DMS 273 (cell line): ENCODE data around the gene FBP1.
A peak's percentile ranks its signal among the peaks of the same experiment; 100 is the strongest.

Experiments used
- DNase-seq: peaks from one replicate; lab custom pipeline; 2025; ENCODE audit not compliant: unreplicated experiment; lab: John Stamatoyannopoulos, UW

FBP1 gene

DNA sequence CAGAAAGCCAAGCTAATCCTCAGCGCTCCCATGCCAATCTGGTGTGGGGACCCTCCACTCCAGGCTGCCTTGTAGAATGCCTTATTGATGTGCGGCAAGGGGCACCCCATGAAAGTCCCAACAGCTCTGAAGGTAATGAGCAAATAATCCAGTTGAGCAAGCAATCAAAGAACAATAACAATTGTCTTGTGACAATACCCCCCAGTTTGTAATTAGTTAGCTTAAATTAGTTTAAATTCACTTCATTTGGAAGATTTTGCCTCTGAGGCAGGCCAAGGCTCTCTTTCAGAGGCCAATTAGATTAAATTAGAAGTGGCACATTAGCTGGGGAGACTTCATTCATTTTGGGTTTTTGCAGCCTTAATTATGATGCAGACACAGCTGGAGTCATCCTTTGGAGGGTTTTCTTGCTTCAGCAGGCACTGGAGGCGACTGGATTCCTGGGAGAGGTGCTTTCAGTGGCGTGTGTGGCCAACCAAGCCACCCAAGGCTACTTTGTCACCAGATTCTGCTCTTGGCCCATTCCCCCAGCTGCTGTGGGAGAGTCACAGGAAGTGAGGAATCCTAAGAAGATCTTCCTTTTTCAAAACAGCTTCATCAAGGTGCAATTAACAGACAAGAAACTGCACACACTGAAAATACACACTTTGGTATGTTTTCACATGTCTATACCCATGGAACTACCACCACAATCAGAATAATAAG is 17.9 kb upstream of the FBP1 start:
- no peak for DNase-seq

DNA sequence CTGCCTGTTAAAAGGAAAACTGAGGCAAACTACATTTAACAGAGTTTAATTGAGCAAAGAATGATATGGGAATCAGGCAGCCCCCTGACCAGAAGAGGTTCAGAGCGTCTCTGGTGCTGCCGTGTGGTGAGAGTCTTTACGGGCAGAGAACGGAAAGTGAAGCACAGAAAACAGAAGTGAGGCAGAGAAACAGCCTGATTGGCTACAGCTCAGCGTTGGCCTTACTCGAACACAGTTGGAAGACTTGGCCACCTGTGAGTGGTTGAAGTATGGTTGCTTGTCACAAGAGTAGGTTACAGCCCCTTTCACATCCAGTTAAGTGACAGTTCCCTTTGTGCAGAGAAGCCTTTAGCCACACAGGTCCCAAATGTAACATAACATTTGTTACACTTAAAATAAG is 16.9 kb upstream of the FBP1 start:
- DNase-seq: no peak

DNA sequence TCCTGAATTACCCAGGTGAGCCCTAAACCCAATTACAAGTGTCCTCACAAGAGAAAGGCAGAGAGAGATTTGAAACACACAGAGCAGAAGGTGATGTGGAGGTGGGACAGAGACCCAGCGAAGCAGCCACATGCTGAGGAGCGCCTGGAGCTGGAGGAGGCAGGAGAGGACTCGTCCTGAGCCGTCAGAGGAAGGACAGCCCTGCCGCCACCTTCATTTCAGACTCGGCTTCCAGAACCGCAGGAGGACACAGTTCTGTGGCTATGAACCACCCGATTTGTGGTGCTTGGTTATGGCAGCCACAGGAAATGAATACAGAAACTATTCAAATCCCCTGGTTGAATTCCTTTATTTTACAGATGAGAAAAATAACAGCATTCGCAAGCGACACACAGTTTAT is 16.4 kb upstream of the FBP1 start:
- no peak for DNase-seq

DNA sequence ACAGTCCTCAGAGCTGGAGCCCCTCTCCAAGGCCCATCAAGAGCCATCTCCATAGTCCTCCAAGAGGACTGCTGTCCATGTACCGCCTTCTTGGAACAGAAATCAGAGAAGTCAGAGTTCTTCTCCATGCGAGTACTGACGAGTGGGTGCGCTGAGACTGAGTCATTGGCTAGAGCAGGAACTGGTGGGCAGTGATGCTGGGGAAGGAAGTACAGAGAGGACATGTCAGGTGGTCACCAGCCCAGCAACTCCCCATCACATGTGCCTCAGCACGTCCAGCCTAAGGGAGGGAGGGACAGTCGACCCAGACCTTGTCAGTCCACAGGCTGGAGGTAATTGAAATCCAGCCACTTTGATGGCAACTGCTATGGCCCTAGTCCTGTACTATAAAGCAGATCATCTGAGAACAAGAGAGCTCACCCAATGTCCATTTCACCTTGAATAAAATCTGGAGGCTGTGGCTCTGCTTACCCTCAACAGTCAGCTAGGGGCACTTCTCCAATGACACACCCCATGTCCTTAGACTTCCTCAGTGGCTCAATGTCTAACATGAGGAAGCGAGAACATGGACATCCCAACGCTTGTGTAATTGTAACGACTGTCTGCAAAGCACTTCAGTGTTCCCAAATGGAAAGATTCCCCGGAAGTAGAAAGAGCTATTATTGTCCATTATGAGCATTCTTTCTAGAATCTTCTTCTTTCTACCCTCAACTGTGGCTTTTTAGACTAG is 15.0 kb upstream of the FBP1 start:
- DNase-seq: no peak

DNA sequence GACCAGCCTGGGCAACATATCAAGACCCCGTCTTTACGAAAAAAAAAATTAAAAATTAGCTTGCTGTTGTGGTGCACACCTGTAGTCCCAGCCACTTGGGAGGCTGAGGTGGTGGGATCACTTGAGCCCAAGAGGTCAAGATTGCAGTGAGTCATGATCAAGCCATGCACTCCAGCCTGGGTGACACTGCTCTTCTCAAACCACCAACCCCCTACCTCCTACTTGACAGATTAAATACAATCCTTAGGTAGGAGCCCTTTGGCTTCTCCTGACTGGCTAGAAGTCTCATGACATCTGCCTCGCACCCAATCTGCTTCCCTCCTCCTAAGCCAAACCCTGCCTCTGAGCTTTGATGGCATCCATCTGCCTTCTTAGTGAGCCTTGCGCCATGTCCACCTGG is 11.6 kb upstream of the FBP1 start:
- DNase-seq: peak; percentile 9

DNA sequence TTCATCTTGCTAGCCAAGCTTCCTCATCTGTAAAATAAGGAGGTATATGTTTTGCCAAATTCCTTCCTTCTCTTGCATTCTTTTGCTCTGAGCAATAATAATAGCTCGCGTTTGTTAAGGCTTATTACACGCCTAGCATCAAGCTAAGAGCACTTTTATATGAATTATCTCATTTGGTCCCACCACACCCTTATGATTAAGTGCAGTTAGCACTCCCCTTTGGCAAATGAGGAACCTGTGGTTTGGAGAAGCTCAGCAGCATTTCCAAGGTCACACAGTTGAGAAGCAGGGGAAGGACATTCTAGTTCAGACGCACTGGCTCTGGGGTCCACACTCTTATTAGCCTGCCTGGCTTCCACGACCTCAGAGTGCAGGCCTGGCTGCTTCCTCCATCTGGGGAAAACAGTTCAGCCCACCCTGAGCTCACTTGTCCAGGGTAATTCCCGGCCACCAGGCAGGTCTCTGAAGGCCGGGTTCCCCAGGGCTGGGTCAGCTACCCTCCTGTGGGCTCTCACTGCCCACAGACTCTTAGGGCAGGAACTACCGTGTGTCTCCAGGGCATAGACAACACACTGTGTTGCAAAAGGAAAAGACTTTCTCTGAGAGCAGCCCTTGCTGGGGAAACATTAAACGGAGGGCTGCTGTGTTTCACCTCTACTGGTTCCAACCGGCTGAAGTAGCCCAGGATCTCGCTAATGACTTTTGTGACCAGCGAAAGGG is 9.9 kb upstream of the FBP1 start:
- no peak for DNase-seq

DNA sequence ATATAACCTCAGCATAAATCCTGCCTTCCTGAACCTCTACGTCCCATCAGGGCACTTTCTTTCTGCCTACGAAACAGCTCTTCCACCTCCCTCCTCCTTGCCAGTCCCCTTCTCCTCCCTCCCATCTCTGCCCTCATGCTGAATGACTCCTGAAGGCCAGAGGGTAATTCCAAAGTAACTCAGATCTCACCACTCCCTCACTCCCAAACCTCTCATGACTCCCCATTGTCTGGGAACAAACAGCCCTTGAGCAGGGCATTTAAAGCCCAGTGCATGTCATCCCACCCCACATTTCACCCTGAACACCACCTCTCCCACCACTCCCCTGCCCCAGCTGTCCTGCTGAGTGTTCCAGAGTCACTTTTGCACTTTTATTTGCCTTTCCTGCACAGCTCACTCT is 8.9 kb upstream of the FBP1 start:
- no peak for DNase-seq

DNA sequence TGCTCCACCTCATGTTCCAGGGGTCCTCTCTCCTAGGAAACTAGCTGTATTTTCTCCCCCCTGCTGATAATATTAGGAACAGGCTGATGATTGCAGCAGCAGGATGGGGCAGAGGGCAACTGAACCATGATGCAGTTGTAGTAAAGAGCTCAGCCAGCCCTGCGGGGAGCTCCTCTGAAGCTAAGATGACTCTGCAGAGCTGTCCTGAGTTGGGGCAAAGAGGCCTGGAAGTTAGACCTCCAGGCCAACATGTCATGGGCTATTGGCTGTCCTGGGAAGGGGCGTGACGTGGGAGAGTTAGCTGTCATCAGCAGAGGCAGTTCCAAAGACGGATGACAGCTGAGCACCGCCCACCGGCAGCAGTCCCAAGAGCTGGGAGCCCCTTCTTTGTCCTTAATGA is 6.6 kb upstream of the FBP1 start:
- DNase-seq: peak; percentile 21

DNA sequence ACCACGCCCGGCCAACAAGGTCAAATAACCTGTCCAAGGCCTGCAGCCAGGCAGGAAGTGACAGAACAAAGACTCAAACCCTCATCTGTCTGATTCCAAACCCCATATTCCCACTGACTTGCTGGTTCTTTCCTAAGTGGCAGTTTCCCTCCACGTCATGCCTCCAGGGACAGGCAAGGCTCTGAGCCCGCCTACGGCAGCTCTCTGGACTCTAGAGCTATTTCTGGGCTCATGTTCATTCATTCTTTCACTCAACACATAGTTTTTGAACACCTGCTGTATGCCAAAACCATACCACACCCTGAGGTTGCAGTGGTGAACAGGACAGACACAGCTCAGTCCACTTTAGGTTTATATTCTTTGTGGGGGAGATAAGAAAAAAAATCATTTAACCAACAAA is 5.2 kb upstream of the FBP1 start:
- no peak for DNase-seq

DNA sequence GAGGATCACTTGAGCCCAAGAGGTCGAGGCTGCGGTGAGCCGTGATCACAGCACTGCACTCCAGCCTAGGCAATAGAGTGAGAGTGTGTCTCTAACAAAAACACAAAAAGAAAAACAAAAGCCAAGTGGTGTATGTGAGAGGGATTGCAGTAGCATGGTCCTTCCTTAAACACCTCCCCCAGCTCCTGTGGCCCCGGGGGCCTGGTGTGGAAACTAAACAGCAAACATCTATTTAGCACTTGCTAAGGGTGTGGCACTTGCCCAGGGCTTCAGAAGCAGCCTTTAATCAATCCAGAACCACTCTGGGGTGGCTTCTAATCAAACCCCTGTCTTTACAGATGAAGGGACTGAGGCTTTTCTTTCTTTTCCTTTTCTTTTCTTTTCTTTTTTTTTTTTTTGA is 4.4 kb upstream of the FBP1 start:
- DNase-seq: no peak

DNA sequence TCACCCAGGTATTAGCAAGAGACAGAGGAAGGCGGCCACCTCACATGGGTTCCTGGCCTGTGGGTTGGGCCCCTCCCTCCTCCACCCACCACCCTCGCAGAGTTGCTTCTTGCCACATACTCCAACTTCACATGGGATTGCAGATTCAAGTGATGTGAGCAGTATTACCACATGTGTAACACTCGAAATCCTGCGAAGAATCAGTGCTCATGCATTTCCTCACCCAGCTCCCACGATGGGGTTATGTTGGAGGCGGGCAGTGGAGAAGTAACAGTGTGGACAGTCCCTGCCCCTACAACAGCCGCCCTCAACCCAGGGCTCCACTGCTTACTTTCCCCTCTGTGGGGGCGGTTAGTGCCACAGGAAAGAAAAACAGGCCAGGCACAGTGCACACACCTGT is 3.9 kb upstream of the FBP1 start:
- DNase-seq: no peak

DNA sequence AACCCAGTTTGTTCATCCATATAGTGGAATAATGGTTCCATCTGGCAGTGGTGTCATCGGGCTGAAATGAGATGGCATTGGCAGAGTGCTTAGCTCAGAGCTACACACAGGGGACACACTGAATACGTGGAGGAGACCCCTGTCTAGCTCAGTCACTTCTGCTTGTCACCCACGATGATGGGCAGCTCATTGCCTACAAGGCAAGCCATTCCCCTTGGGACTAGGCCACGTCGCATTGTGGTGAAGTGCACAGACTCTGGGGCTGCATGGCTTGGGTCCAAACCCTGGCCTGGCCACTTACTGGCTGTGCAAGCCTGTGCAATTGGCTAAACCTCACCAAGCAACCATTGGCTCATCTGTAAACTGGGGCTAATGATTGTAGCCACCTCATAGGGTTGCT is 3.2 kb upstream of the FBP1 start:
- no peak for DNase-seq

DNA sequence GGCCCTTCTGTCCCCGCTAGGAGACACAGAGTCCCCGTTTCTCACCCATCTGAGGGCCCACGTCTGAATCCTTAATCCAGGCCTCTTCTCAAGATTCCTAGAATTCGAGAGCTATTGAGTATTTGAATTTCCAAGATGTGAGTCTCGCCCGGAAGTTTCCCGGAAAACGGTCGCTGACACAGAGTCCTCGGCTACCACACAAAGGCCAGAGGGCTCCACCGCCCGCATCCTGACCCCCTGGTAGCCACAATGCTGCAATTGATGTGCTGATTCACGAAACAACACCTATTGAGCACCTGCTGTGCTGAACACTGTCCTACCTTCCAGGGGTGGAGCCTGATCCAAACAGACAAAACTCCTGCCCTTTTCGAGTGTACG is 670 bp upstream of the FBP1 start:
- DNase-seq: no peak

DNA sequence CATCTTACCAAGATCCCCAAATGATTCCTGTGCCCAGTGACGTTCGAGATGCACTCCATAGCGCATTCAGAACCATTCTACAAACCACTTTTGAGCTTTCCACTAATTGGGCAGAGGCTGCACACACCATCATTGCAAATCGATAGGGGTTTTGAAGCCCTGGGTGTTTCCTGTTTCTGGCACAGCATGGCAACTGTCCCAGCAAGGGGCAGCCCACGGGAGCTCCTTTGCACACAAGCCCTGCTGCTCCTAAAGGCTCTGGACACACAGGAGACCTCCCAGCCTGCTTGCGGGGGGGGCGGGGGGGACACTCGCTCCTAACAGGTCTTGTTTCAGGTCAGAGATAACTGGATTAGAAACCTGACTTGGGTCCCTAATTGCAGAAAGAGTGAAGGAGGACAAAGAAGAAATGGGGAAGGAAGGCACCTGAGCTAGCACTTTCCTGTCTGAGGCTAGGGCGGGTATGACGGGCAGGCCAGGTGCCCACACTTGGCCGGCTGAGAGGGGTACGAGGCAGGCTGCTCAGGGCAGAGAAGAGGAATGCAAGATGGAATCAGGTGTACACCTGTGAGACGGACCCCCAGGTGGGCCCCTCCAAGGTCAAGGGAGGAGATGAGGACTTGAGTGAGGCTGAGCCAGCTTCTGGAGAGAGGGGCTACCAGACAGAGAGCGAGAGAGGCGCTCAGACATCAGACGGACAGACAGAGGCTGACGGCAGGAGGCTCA is 820 bp downstream of the FBP1 start:
- no peak for DNase-seq

DNA sequence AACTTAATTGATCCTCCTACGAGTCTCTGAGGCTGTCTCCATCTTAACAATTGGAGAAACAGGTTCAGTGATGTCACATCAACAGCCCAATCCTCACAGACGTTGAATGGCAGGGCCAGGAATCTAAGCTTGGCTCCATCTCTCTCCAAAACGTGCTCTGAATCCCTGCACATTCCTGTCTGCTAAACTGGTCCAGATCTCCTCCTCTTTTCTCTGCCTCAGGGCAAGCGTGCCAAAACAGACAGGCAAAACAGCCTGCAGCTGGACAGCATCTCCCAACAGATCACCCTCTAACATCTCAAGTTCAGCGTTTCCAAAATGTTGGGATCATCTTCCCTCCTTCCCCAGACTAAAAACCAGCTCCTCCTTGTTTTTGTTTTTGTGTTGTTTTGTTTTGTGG is 6.6 kb downstream of the FBP1 start:
- DNase-seq: no peak

DNA sequence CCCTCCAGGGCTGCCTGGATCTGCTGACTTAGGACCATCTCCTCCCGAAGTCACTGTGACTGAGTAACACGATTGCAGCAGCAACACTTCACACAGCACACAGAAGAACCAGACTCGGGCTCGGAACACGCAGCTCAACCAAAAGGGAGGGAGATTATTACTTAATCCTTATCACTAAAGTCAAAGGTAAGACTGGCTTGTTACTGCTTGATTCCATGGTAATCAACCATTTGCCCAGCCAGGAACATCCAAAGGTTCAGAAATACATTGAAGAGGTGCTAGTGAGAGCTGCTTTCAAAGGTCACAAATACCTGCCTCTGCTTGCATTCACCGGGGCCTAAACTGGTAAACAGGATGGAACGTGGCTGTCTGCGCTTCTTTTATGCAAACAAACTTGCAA is 7.7 kb downstream of the FBP1 start:
- no peak for DNase-seq

DNA sequence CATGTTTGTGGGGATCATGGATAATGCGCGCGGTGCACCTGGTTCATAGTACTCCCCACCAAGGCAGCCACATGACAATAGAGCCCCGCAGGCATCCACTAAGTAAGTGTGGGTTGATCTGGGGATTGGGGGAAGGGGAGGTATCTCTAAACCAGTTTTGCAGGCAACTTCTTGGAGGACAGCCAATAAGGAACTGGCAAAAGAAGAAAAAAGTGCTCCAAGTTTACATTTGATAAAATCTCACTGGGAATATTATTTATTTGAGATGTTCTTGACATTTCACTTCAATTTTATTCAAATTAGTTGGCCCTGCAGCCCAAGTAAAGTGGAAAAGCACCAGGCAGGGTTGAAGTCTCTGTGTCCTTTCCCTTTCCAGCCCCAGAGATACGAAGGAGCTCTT is 8.5 kb downstream of the FBP1 start:
- DNase-seq: no peak

DNA sequence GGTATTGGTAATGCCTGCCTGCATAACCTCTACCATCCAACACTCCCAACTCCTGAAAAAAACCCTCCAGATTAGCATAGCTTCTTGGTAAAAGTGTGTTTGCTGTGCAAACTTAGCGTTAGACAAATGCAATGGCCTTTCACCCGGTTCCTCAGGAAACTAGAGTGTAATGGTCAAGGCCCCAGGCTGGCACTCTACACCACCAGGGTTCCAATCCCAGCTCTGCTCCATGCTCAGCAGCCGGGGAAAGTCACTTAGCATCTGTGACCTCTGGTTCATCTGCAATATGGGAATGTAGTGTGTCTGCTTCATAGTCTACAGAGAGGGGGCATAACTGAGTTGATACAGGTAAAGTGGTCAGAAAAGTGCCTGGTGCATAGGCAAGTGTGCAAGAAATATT is 9.0 kb downstream of the FBP1 start:
- DNase-seq: no peak

DNA sequence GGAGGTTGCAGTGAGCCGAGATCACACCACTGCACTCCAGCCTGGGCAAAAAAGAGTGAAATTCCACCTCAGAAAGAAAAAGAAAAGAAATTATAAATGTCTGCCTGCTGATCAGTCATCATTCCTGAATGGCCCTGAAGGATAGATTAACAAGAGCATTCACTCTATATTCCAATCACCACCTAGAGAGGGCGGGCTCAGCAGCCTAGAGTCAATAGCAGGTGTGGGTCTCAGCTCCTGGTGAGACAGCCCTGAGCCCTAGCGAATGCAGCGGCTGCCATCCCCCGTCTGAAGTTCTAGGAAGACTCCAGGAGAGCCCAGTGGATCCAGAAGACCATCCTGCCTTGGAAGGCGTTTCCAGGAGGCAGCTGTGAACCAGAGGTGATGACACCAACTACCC is 12.0 kb downstream of the FBP1 start:
- DNase-seq: no peak

DNA sequence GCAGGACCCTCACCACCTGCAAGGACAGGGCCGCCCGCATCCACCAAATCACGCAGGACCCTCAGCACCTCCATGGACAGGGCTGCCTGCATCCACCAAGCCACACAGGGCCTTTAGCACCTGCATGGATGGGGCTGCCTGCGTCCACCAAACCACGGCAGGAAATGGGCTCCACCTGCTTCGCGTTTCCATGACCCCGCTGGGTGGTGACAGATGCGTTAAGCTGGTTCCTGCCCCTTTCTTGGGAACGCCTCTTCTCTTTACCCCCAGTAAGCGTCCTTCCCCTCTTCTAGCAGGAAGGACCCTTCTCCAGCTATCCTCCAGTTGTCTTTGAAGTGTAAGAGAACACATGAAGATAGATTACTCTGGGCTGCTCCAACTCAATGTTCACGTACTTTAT is 13.5 kb downstream of the FBP1 start:
- no peak for DNase-seq

DNA sequence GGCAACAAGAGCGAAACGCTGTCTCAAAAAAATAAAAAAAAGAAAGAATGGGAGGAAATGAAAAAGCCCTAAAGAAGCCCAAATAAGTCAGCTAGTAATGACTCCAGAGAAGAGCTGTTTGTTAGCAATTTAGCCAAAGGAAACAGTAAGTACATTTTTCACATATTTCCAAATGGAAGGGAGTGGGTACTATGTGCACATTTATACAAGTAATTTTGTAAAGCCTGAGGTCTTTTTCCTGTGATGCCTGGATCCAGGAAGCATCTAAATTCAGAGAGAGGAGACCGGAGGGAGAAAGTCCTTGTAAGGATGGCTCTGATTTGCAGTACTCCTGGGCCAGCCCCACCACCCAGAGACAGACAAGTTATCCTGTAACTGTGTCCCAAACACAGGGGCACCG is 14.7 kb downstream of the FBP1 start:
- no peak for DNase-seq

DNA sequence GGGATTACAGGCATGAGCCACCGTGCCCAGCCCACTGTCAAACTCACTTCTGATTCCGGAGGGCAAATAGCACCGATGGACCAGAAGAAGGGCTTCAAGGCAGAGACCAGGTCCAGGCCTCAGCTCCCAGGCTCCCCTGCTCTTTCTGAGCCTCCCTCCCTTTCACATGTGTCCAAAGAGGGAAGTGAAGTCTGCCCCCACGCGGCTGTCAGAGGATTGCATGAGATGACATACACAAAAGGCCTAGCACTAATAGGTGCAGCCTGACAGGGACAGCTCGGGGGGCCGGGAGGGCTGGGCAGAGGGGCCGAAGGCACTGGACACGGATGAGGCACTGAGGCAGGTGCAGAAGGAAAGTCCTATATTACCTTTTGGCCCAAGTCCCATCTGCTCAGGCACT is 16.1 kb downstream of the FBP1 start:
- peak; percentile 19 for DNase-seq
